Activated CD8-positive, alpha-beta memory T cell treated with anti-CD3 and anti-CD28 coated beads, Interleukin-2, amount 50 U/mL, for 1 hour (primary cell): ENCODE results near the gene CLEC2D.
"Not testable (repeated sequence)": the region's sequence is repeated elsewhere in the genome, so short reads cannot be mapped to it uniquely, and the experiment has no call there.

Experiments used
- DNase-seq: peaks from one replicate; pipeline ENCODE4 v3.0.0-alpha.2; 2020; ENCODE audit errors: extremely low read depth

CLEC2D gene

GRCh38 chr12:9669534-9669933 lies at the start of gene CLEC2D:
TSS of gene CLEC2D (plus strand) at chr12:9669713. CDS start at chr12:9669735, 22 bp downstream.
- DNase-seq = no peak

- DNase-seq = no peak
Observed at GRCh38 chr12:9625019-9625418, 44.5 kb upstream of the CLEC2D start.

- DNase-seq = no peak
Observed at GRCh38 chr12:9626291-9626690, 43.2 kb upstream of the CLEC2D start.

DNA sequence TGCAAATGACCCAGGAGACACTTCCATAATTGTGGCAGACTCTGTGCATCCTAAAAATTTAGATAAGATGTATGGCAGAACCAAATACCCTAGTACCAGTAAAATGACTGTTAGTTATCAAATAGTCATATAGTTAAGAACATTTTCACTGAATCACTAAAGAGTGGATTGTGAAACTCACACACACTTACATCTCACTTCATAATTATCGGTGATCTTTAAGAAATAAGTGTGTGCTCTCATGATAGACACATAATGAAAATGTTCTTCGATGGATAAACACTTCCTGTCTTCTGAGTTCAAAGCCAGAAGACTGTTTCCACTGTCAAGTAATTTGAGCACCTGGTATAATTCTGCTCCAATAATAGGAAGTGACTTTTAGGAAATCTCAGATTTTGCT lies 42.7 kb upstream of the CLEC2D start:
- no peak for DNase-seq

DNA sequence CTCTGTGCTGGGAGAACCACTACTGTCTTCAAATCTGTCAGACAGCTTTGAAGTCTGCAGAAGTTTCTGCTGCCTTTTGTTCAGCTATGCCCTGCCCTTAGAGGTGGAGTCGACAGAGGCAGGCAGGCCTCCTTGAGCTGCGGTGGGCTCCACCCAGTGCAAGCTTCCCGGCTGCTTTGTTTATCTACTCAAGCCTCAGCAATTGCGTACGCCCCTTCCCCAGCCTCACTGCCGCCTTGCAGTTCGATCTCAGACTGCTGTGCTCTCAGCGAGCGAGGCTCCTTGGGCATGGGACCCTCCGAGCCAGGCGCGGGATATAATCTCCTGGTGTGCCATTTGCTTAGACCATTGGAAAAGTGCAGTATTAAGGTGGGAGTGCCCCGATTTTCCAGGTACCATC lies 36.7 kb upstream of the CLEC2D start:
- DNase-seq = no peak

GRCh38 chr12:9634177-9634803 lies 35.2 kb upstream of the CLEC2D start:
- peak; percentile 77 for DNase-seq

- no peak for DNase-seq
Observed at GRCh38 chr12:9634969-9635754, 34.4 kb upstream of the CLEC2D start.

DNA sequence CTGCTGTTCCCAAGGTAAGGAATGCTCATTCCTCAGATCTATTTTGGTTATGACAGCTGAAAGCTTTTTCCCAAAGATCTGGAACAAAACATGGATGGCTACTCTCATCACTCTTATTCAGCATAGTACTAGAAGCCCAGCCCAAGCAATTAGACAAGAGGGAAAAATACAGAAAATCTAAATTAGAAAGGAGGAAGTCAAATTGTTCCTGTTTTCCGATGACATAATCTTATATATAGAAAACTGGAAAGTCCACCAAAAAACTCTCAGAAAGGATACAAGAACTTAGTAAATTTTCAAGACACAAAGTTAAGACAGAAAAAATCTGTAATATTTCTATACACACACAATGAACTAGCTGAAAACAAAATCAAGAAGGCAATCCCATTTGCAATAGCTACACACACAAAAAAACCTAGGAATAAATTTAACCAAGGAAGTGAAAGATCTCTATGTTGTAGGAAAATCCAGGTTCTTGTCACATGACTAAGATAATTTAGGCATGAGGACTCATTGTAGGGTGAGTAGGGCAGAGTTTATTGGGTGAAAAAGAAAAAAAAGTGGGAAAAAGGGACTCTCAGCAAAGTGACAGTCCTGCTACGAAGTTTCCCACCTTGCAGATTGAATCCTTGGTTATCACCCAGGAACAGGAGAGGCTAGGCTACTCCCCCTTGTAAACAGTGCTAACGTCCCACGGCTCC lies 33.2 kb upstream of the CLEC2D start:
- DNase-seq = no peak

DNA sequence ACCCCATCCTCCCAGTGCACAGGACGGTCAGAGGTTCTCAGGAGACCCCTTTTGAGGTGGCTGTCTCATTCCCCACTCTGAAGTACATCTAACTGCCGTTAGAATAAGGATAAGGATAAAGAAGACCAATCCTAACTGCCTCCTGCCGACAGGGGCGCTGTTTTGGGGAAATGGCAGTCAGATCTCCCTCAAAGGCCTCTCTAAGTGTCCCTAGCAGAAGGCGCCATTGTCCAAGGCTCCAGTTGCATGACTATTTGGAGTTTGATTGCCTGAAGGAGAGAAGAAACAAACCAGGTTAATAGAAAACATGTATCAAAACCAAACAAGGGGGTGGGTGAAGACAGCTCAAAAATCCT lies 32.7 kb upstream of the CLEC2D start:
- no peak for DNase-seq

GRCh38 chr12:9640024-9640423 lies 29.5 kb upstream of the CLEC2D start:
- no peak for DNase-seq

GRCh38 chr12:9642606-9643265 lies 26.8 kb upstream of the CLEC2D start:
- no peak for DNase-seq

- DNase-seq = no peak
Observed at GRCh38 chr12:9643266-9643660, 26.2 kb upstream of the CLEC2D start.

DNA sequence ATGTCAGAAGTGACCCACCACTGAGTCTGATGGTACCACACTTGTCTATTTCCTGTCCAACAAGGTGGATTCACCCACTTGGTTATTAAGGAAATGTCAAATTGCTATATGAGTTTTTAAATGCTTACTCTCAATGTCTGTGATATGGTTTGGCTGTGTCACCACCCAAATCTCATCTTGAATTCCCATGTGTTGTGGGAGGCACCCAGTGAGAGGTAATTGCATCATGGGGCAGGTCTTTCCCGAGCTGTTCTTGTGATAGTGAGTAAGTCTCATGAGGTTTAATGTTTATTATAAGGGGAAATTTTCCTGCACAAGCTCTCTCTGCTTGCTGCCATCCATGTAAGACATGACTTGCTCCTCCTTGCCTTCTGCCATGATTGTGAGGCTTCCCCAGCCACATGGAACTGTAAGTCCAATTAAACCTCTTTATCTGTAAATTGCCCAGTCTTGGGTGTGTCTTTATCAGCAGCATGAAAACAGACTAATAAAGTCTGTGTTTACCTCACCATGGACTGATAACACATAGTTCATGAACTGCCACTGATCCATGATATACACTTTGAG lies 24.4 kb upstream of the CLEC2D start:
- DNase-seq = not testable (repeated sequence)

GRCh38 chr12:9646794-9647781 lies 22.4 kb upstream of the CLEC2D start:
- DNase-seq = no peak

DNA sequence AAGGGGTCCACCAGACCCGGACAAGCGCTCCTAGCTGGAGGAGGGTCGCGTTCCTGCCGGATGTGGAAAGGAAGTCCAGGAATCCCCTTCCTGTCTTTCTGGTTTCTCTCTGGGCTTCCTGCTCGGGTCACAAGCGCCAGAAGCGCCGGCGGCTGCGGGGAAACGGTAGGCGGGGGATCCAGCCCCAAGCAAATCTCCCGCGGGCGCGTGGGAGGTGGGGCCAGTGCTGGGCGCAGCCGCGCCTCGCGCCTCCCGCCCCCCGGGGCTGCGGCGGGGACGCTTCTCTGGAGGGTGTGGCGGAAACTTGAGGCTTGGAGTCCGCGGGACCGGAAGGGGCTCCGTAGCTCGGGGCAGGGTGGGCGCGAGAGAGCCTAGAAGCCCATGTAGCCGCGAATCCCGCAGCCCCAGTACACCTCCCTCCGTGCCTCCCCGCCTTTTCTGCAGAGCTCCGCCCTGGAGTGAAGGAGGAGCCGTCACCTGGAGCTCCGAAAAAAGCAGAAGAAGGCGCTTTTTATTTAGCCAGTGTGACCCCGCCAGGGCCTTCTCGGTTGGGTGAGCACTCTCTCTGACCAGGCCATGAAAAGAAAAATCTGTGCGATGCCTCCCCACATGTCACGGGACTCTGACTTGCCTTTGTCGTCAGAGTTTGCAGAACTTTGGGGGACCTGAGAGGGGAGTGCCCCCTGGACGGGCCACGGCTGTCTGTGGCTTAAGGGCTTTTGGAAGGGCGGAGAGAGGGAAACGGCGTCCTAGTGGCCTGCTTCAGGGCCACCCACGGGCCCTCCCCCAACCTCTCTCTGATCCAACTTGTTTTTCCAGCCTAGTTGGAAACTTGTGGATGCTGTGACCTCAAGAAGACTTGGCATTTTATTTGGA lies 21.4 kb upstream of the CLEC2D start:
- peak; percentile 87 for DNase-seq

- no peak for DNase-seq
Observed at GRCh38 chr12:9648701-9649531, 20.6 kb upstream of the CLEC2D start.

DNA sequence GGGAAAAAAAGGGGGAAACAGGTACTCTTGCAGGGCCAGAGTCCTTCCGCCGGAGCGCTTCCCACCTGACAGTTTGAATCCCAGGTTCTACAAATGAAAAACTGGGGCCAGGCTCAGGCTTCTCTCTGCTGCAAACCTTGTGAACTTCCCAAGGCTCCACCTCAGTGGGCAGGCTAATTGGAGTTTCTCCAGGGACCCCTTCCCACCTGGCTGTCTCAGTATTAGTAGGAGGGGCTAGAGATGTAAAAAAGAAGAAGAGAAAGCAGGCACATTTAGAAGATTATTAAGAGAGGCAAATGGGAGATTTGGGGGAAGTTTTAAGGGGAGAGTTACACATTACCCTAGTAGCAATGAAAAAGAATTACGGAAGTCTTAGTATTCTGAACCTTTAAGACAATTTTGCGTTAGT lies 20.0 kb upstream of the CLEC2D start:
- DNase-seq = no peak

DNA sequence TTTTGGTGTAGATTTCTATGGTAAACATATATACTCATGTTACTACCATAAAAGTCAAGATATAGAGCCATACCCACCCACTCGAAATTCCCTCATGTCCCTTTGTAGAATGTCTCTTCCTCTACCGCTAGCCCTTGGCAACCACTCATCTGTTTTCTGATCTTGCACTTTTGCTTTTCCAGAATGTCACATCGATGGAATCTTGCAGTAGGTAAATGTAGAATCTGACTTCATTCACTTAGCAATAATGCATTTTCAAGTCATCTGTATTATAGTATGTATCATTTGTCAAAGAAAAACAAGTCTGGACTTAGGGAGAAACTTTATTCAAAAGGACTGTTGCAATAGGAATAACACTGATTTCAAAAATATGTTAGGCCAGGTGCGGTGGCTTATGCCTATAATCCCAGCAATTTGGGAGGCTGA lies 19.3 kb upstream of the CLEC2D start:
- no peak for DNase-seq

DNA sequence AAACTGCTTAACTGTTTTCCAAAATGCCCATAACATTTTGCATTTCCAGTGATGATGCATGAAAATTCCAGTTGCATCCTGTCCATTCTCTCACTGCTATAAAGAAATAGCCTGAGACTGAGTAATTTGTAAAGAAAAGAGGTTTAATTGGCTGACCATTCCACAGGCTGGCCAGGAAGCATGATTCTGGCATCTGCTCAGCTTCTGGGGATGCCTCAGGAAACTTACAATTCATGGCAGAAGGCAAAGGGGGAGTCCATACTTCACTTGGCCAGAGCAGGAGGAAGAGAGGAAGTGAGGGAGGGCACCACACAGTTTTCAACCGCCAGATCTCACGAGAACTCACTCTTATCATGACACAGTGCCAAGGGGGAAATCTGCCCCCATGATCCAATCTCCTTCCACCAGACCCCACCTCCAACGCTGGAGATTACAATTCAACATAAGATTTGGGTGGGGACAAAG lies 18.2 kb upstream of the CLEC2D start:
- DNase-seq = no peak
